ENCODE results near the gene TRMT44.

TRMT44 gene

DNA sequence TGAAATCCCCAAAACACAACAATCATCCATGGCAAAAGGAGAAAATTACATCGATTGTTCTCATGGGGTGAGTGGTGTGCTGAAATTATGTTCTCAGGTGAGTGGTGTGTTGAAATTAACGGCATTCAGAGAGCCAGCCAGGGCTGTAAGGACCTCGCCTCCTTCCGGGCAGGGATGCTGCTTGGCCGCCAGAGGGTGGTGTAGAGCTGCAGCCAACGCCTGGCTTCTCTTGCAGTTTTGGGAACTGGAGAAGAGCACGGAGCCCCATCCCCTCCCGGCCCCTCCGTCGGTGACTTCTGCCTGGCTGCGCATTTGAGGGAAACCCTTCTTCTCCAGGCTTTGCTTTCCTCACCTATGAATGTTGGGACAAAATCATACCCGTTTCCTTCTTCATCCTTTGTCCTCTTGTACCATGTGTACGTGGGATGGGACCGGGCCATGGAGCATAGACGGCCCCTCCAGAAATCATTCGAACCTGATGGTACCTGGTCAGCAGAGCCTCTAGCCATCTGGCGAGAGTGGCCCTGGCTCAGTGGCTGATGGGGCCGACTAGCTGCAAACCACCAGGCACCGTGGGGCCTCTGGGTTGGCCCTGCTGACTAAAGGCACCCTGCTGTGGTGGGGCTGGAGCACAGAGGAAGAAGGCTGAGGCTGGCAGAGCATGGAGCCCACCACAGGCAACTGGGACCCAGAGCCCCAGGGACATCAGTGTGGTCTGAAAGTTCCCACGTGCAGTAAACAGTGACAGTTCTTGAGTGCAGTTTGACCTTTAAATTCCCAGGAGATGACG lies 28.4 kb downstream of the TRMT44 start:
- ChIA-PET POLR2A (interaction anchor here (0.8 kb wide), 1 partner anchor 10 kb away, joined by 3 read pairs; no protein-coding TSS in a partner anchor), CTCF (interaction anchor here (0.7 to 5.6 kb wide), 33 partner anchors 10 to 449 kb away, joined by 3 to 79 read pairs (median 4); partner anchors contain the start of genes ABLIM2 and CPZ)
- DNase-seq (ENCODE audit: extremely low spot score), result peak; percentile 82
- peak; percentile 90 for TF ChIP-seq CTCF (IDR thresholded peaks at IDR 0.05; ENCODE audit: control extremely low read depth, extremely low read depth, low read depth, missing control alignments)

- ChIA-PET POLR2A (no interaction called here), CTCF (interaction anchor here (1.2 to 5.6 kb wide), 11 partner anchors 18 to 124 kb away, joined by 4 to 79 read pairs (median 6); partner anchors contain the start of gene CPZ)
- no peak for DNase-seq (ENCODE audit: extremely low spot score)
- no peak for TF ChIP-seq CTCF (IDR thresholded peaks at IDR 0.05; ENCODE audit: control extremely low read depth, extremely low read depth, low read depth, missing control alignments)
Observed at GRCh38 chr4:8469550-8469949, 29.0 kb downstream of the TRMT44 start.

DNA sequence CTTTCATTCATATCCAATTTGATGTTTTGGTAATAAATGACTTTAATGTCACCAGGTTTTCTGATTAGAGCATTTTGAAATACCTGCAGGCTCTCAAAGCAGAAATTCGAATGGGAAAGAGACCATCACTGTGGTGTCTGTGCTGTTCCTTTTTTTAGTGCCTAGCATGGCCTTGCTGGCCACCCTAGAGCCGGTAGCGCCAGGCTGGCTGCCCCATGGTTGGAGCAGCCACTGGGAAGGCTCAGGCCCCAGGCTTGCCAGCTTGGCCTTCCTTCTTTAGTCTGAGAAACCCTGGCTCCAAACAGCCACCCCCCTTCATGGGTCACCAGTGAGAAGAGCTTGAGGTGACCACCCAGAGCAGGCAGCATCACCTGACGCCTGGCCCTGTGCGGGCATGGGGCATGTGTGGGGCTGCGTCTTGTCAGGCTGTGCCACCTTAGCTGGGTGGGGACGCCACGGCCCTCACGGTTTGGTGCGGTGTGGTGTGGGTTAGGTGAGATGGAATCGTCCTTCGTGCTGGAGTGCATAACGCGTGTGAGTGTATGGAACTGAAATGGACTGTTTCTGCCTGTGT lies 30.0 kb downstream of the TRMT44 start:
- DNase-seq (ENCODE audit: extremely low spot score), result no peak
- POLR2A ChIA-PET, result no interaction called here
- TF ChIP-seq CTCF (IDR thresholded peaks at IDR 0.05; ENCODE audit: control extremely low read depth, extremely low read depth, low read depth, missing control alignments), result no peak
- CTCF ChIA-PET, result interaction anchor here (0.8 to 5.6 kb wide), 5 partner anchors 11 to 448 kb away, joined by 3 to 79 read pairs (median 3); no protein-coding TSS in a partner anchor

- no peak for DNase-seq (ENCODE audit: extremely low spot score)
- ChIA-PET POLR2A (no interaction called here), CTCF (interaction anchor here (1.1 to 5.6 kb wide), 4 partner anchors 31 to 447 kb away, joined by 3 to 79 read pairs (median 4); no protein-coding TSS in a partner anchor)
- no peak for TF ChIP-seq CTCF (IDR thresholded peaks at IDR 0.05; ENCODE audit: control extremely low read depth, extremely low read depth, low read depth, missing control alignments)
Observed at GRCh38 chr4:8471211-8471875, 30.8 kb downstream of the TRMT44 start.

DNA sequence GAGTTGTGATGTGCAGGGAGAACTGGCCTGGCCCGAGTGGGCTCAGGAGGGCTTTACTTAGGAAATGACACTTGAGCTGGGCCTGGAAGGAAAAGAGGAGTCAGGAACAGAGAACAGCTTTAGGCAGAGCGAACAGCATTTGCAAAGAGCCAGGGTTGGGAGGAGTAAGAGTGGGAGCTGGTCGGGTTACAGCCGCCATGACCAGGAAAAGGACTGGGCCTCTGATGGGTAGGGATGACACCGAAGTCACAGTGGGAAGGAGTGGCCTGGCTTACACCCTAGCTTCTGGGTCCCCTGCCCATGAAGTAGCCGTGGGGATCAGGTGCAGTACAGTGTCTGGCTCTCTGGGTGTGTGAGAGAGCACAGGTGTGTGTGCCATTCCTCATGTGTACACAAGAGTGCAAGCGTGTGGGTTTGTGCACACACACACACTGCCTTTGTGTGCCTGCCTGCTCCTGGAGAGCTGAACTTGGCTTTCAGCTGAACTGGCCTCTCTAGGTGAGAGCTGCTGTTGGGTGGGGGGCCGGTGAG lies 31.6 kb downstream of the TRMT44 start:
- ChIA-PET CTCF (interaction anchor here (0.6 kb wide), 1 partner anchor 21 kb away, joined by 3 read pairs; no protein-coding TSS in a partner anchor), POLR2A (no interaction called here)
- TF ChIP-seq CTCF (IDR thresholded peaks at IDR 0.05; ENCODE audit: control extremely low read depth, extremely low read depth, low read depth, missing control alignments), result no peak
- DNase-seq (ENCODE audit: extremely low spot score), result no peak

- CTCF ChIA-PET, result no interaction called here
- POLR2A ChIA-PET, result no interaction called here
- DNase-seq (ENCODE audit: extremely low spot score), result no peak
- no peak for TF ChIP-seq CTCF (IDR thresholded peaks at IDR 0.05; ENCODE audit: control extremely low read depth, extremely low read depth, low read depth, missing control alignments)
Observed at GRCh38 chr4:8472689-8473197, 32.2 kb downstream of the TRMT44 start.

Measured in GM10248 (cell line).